Smooth muscle cell of the umbilical artery (primary cell): ENCODE results near the gene FMO5. TPM values are rescaled to one million over a fixed set of nuclear protein-coding genes. Genes with fewer than 3 reads are reported as not detected.

Source experiments
- total RNA-seq: library from RNA; depleted of rRNA; stranded (reverse); fragments of >200 nt; gene quantifications from 2 replicates; pipeline ENCODE4 v1.2.3, GENCODE V29; 2014

FMO5 gene, protein sequence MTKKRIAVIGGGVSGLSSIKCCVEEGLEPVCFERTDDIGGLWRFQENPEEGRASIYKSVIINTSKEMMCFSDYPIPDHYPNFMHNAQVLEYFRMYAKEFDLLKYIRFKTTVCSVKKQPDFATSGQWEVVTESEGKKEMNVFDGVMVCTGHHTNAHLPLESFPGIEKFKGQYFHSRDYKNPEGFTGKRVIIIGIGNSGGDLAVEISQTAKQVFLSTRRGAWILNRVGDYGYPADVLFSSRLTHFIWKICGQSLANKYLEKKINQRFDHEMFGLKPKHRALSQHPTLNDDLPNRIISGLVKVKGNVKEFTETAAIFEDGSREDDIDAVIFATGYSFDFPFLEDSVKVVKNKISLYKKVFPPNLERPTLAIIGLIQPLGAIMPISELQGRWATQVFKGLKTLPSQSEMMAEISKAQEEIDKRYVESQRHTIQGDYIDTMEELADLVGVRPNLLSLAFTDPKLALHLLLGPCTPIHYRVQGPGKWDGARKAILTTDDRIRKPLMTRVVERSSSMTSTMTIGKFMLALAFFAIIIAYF
- 0.32 and 1.5 TPM in 2 replicates for total RNA-seq

GRCh38 chr1:147225193-147225730 is at the start of gene FMO5:
FMO5 (minus strand) TSS chr1:147225339; CDS start chr1:147225029, 310 bp downstream.

DNA sequence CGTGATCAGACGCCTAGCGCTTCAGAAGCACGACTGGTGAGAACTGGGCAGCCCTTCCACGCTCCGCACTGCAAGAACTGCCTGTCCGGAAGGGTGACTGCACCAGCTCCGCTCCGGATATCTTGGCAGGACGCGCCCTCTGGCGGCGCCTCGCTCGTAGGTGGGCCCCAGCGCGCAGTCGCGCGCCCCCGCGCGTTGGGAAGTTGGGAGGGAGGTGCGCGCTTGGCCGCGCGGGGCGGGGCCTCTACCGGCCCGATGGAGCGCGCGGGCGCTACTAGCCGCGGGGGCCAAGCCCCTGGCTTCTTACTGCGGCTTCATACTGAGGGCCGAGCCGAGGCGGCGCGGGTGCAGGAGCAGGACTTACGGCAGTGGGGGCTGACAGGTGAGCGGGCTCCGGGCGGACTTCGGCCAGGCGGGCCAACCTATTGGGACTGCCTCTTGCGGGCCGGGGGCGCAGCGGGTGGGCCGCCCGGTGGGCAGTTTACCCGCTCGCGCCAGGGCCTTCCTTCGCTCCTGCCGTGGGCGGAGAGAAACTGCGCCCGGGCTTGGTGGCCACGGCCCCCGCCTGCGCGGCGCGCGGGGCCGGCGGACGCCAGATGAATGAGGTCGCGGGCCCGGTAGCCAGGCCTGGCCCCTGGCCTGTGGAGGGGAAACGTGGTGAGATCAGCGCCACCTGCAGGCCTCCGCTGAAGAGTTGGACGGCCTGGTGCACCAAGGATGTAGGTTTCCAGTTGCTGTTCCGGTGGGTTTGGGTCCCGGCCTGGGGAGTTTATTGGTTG is 17.5 kb upstream of the FMO5 start, which contains the start of gene CHD1L:
Gene CHD1L (plus strand): TSS at position 236 of the 779 bp plus-strand sequence. CDS start 20 bp downstream, at position 256.

GRCh38 chr1:147172168-147173016 is 52.7 kb downstream of the FMO5 start, which contains the start of gene PRKAB2:
PRKAB2 (minus strand) TSS chr1:147172470; CDS start chr1:147172144, 326 bp downstream.

Other genes with a start within 250 kb of the FMO5 start
- gene PRKAB2, start 52.9 kb downstream of the FMO5 start, total RNA-seq: 16.0 and 22.4 TPM in 2 replicates
- gene CHD1L, start 17.3 kb upstream of the FMO5 start, total RNA-seq: 35.0 and 49.0 TPM in 2 replicates